Measurements from ENCODE around the gene PDCD11. TPM values are rescaled to one million over a fixed set of nuclear protein-coding genes. Genes with fewer than 3 reads are reported as not detected.

The PDCD11 gene
- total and polyA plus RNA-seq, 2 of the 8 experiments (the other 6 are each of a cell fraction or from before 2014, with no cell fraction given): 18.1 to 79.1 TPM

- TF ChIP-seq, protein P1, sequence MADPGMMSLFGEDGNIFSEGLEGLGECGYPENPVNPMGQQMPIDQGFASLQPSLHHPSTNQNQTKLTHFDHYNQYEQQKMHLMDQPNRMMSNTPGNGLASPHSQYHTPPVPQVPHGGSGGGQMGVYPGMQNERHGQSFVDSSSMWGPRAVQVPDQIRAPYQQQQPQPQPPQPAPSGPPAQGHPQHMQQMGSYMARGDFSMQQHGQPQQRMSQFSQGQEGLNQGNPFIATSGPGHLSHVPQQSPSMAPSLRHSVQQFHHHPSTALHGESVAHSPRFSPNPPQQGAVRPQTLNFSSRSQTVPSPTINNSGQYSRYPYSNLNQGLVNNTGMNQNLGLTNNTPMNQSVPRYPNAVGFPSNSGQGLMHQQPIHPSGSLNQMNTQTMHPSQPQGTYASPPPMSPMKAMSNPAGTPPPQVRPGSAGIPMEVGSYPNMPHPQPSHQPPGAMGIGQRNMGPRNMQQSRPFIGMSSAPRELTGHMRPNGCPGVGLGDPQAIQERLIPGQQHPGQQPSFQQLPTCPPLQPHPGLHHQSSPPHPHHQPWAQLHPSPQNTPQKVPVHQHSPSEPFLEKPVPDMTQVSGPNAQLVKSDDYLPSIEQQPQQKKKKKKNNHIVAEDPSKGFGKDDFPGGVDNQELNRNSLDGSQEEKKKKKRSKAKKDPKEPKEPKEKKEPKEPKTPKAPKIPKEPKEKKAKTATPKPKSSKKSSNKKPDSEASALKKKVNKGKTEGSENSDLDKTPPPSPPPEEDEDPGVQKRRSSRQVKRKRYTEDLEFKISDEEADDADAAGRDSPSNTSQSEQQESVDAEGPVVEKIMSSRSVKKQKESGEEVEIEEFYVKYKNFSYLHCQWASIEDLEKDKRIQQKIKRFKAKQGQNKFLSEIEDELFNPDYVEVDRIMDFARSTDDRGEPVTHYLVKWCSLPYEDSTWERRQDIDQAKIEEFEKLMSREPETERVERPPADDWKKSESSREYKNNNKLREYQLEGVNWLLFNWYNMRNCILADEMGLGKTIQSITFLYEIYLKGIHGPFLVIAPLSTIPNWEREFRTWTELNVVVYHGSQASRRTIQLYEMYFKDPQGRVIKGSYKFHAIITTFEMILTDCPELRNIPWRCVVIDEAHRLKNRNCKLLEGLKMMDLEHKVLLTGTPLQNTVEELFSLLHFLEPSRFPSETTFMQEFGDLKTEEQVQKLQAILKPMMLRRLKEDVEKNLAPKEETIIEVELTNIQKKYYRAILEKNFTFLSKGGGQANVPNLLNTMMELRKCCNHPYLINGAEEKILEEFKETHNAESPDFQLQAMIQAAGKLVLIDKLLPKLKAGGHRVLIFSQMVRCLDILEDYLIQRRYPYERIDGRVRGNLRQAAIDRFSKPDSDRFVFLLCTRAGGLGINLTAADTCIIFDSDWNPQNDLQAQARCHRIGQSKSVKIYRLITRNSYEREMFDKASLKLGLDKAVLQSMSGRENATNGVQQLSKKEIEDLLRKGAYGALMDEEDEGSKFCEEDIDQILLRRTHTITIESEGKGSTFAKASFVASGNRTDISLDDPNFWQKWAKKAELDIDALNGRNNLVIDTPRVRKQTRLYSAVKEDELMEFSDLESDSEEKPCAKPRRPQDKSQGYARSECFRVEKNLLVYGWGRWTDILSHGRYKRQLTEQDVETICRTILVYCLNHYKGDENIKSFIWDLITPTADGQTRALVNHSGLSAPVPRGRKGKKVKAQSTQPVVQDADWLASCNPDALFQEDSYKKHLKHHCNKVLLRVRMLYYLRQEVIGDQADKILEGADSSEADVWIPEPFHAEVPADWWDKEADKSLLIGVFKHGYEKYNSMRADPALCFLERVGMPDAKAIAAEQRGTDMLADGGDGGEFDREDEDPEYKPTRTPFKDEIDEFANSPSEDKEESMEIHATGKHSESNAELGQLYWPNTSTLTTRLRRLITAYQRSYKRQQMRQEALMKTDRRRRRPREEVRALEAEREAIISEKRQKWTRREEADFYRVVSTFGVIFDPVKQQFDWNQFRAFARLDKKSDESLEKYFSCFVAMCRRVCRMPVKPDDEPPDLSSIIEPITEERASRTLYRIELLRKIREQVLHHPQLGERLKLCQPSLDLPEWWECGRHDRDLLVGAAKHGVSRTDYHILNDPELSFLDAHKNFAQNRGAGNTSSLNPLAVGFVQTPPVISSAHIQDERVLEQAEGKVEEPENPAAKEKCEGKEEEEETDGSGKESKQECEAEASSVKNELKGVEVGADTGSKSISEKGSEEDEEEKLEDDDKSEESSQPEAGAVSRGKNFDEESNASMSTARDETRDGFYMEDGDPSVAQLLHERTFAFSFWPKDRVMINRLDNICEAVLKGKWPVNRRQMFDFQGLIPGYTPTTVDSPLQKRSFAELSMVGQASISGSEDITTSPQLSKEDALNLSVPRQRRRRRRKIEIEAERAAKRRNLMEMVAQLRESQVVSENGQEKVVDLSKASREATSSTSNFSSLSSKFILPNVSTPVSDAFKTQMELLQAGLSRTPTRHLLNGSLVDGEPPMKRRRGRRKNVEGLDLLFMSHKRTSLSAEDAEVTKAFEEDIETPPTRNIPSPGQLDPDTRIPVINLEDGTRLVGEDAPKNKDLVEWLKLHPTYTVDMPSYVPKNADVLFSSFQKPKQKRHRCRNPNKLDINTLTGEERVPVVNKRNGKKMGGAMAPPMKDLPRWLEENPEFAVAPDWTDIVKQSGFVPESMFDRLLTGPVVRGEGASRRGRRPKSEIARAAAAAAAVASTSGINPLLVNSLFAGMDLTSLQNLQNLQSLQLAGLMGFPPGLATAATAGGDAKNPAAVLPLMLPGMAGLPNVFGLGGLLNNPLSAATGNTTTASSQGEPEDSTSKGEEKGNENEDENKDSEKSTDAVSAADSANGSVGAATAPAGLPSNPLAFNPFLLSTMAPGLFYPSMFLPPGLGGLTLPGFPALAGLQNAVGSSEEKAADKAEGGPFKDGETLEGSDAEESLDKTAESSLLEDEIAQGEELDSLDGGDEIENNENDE (IDR thresholded peaks at IDR 0.05; ENCODE audit: insufficient replicate concordance, low read length): no peak
- TF ChIP-seq, protein P2, sequence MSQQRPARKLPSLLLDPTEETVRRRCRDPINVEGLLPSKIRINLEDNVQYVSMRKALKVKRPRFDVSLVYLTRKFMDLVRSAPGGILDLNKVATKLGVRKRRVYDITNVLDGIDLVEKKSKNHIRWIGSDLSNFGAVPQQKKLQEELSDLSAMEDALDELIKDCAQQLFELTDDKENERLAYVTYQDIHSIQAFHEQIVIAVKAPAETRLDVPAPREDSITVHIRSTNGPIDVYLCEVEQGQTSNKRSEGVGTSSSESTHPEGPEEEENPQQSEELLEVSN (IDR thresholded peaks at IDR 0.05): no peak
- TF ChIP-seq, protein P3, sequence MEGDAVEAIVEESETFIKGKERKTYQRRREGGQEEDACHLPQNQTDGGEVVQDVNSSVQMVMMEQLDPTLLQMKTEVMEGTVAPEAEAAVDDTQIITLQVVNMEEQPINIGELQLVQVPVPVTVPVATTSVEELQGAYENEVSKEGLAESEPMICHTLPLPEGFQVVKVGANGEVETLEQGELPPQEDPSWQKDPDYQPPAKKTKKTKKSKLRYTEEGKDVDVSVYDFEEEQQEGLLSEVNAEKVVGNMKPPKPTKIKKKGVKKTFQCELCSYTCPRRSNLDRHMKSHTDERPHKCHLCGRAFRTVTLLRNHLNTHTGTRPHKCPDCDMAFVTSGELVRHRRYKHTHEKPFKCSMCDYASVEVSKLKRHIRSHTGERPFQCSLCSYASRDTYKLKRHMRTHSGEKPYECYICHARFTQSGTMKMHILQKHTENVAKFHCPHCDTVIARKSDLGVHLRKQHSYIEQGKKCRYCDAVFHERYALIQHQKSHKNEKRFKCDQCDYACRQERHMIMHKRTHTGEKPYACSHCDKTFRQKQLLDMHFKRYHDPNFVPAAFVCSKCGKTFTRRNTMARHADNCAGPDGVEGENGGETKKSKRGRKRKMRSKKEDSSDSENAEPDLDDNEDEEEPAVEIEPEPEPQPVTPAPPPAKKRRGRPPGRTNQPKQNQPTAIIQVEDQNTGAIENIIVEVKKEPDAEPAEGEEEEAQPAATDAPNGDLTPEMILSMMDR (IDR thresholded peaks at IDR 0.05; ENCODE audit: control extremely low read depth in 1 of 3, insufficient read depth in 1 of 3, low read depth in 1 of 3, low read length in 3 of 3): no peak
Measured at GRCh38 chr10:103466734-103467133, 70.3 kb downstream of the PDCD11 start (continued).
